HG03571 (cell line): ENCODE results near the gene COL16A1.

Experiments used
- ATAC-seq: cut with Tn5 transposase; IDR thresholded peaks from one replicate; pipeline ENCODE4 v1.9.1; 2021; ENCODE audit not compliant: unreplicated experiment

The COL16A1 gene

GRCh38 chr1:31689379-31689778 lies 14.4 kb downstream of the COL16A1 start:
- ATAC-seq, result no peak

- ATAC-seq, result no peak
These were observed 15.4 kb downstream of the COL16A1 start for GRCh38 chr1:31688233-31688918.

GRCh38 chr1:31687601-31688000 lies 16.2 kb downstream of the COL16A1 start:
- ATAC-seq, result no peak

GRCh38 chr1:31685795-31686194 lies 18.0 kb downstream of the COL16A1 start:
- ATAC-seq, result no peak

- ATAC-seq, result no peak
These were observed 19.8 kb downstream of the COL16A1 start for GRCh38 chr1:31683997-31684396.

- no peak for ATAC-seq
These were observed 22.4 kb downstream of the COL16A1 start for GRCh38 chr1:31681415-31681814.

GRCh38 chr1:31679676-31680230 lies 24.1 kb downstream of the COL16A1 start:
- ATAC-seq, result no peak

- no peak for ATAC-seq
These were observed 24.7 kb downstream of the COL16A1 start for GRCh38 chr1:31679091-31679490.

- ATAC-seq, result no peak
These were observed 25.1 kb downstream of the COL16A1 start for GRCh38 chr1:31678681-31679080.

GRCh38 chr1:31677949-31678348 lies 25.9 kb downstream of the COL16A1 start:
- ATAC-seq, result no peak

- ATAC-seq, result no peak
These were observed 26.4 kb downstream of the COL16A1 start for GRCh38 chr1:31677401-31677800.

GRCh38 chr1:31675756-31676155 lies 28.1 kb downstream of the COL16A1 start:
- ATAC-seq, result no peak

GRCh38 chr1:31675161-31675560 lies 28.7 kb downstream of the COL16A1 start:
- no peak for ATAC-seq

GRCh38 chr1:31674626-31675025 lies 29.2 kb downstream of the COL16A1 start:
- no peak for ATAC-seq

GRCh38 chr1:31673433-31673832 lies 30.4 kb downstream of the COL16A1 start:
- ATAC-seq, result no peak

GRCh38 chr1:31672986-31673385 lies 30.8 kb downstream of the COL16A1 start:
- no peak for ATAC-seq

- ATAC-seq, result no peak
These were observed 32.1 kb downstream of the COL16A1 start for GRCh38 chr1:31671561-31672201.

- no peak for ATAC-seq
These were observed 32.7 kb downstream of the COL16A1 start for GRCh38 chr1:31671147-31671546.

GRCh38 chr1:31670593-31670964 lies 33.2 kb downstream of the COL16A1 start:
- ATAC-seq, result no peak

- no peak for ATAC-seq
These were observed 33.8 kb downstream of the COL16A1 start for GRCh38 chr1:31669786-31670592.

- ATAC-seq, result no peak
These were observed 34.4 kb downstream of the COL16A1 start for GRCh38 chr1:31669433-31669785.
